GM21529 (cell line): ENCODE results near the gene ANAPC2.

Experiments
- ATAC-seq: cut with Tn5 transposase; IDR thresholded peaks from one replicate; pipeline ENCODE4 v1.9.1; 2021; ENCODE audit not compliant: unreplicated experiment

ANAPC2 gene

GRCh38 chr9:137176302-137177182 lies 11.8 kb downstream of the ANAPC2 start:
- no peak for ATAC-seq

- ATAC-seq: no peak
Observed at GRCh38 chr9:137175345-137175961, 12.9 kb downstream of the ANAPC2 start.

GRCh38 chr9:137174722-137175293 lies 13.6 kb downstream of the ANAPC2 start:
- no peak for ATAC-seq

- no peak for ATAC-seq
Observed at GRCh38 chr9:137173796-137174664, 14.3 kb downstream of the ANAPC2 start.

GRCh38 chr9:137172901-137173795 lies 15.2 kb downstream of the ANAPC2 start:
- ATAC-seq: no peak

GRCh38 chr9:137171149-137171900 lies 17.0 kb downstream of the ANAPC2 start:
- ATAC-seq: no peak

GRCh38 chr9:137170486-137171148 lies 17.7 kb downstream of the ANAPC2 start:
- ATAC-seq: no peak

GRCh38 chr9:137169896-137170358 lies 18.4 kb downstream of the ANAPC2 start, which contains the start of gene LRRC26:
TSS of gene LRRC26 (minus strand) at chr9:137170051. CDS start at chr9:137169943, 108 bp downstream.
- ATAC-seq: no peak

GRCh38 chr9:137168904-137169856 lies 19.2 kb downstream of the ANAPC2 start:
- no peak for ATAC-seq

- no peak for ATAC-seq
Observed at GRCh38 chr9:137168573-137168903, 19.8 kb downstream of the ANAPC2 start.

- ATAC-seq: no peak
Observed at GRCh38 chr9:137167747-137168572, 20.4 kb downstream of the ANAPC2 start.

GRCh38 chr9:137167277-137167746 lies 21.0 kb downstream of the ANAPC2 start:
- ATAC-seq: no peak

- ATAC-seq: no peak
Observed at GRCh38 chr9:137166380-137167229, 21.8 kb downstream of the ANAPC2 start.

GRCh38 chr9:137165250-137165836 lies 23.0 kb downstream of the ANAPC2 start:
- no peak for ATAC-seq
